SH-SY5Y (cell line): ENCODE measurements around the gene CELA3B.

ENCODE experiments used
- GATA2 ChIP-seq: IDR thresholded peaks from 2 replicates; pipeline ENCODE4 v1.6.1; 2011; ENCODE audit warnings: mild to moderate bottlenecking, low read depth, low read length
- GATA3 ChIP-seq: IDR thresholded peaks from 2 replicates; pipeline ENCODE4 v1.6.1; 2011; ENCODE audit warnings: low read depth, mild to moderate bottlenecking, low read length, moderate library complexity

- no peak for TF ChIP-seq GATA3
- TF ChIP-seq GATA2: no peak
These were observed 24.6 kb downstream of the CELA3B start, which contains the start of gene CELA3A for GRCh38 chr1:22001409-22001808.
